Measurements from ENCODE around the gene DOCK3.

Gene DOCK3

GRCh38 chr3:50660386-50660785 lies 14.3 kb upstream of the DOCK3 start:
- Histone ChIP-seq H3K27ac (ENCODE audit: low read length) (no peak overlapping the region), H3K36me3 (replicated peaks; ENCODE audit: insufficient read depth, low read length) (no peaks in the 10 kb centered on the region)
- DNase-seq = no peak

GRCh38 chr3:50661321-50661837 lies 13.3 kb upstream of the DOCK3 start:
- no peaks in the 10 kb centered on the region for H3K36me3 ChIP-seq (replicated peaks; ENCODE audit: insufficient read depth, low read length)
- no peaks in the 10 kb centered on the region for H3K79me2 ChIP-seq (ENCODE audit: low read length)
- no peak for DNase-seq
- H3K4me2 ChIP-seq (ENCODE audit: low read depth, low read length) = no peak overlapping the region
- no peaks in the 10 kb centered on the region for H3K4me1 ChIP-seq (ENCODE audit: low read length)
- H3K9ac ChIP-seq (ENCODE audit: low read length) = no peak overlapping the region
- no peaks in the 10 kb centered on the region for H3F3A ChIP-seq (ENCODE audit: insufficient read depth, low read length)
- H3K4me3 ChIP-seq (ENCODE audit: low read length) = no peak overlapping the region
- H3K27me3 ChIP-seq (replicated peaks; ENCODE audit: insufficient read depth, low read length) = no peaks in the 10 kb centered on the region
- no peaks in the 10 kb centered on the region for H4K20me1 ChIP-seq (ENCODE audit: insufficient read depth, low read length)
- H2AFZ ChIP-seq (ENCODE audit: low read length) = no peak overlapping the region
- H3K9me2 ChIP-seq (replicated peaks; ENCODE audit: insufficient read depth, low read length) = no peaks in the 10 kb centered on the region
- H3K27ac ChIP-seq (ENCODE audit: low read length) = no peak overlapping the region
- TF ChIP-seq EZH2 (optimal IDR thresholded peaks at IDR 0.05; ENCODE audit: low read depth, low read length) (no peak), EZH2phosphoT487 (IDR thresholded peaks at IDR 0.05; ENCODE audit: low read length) (no peak), CTCF (IDR thresholded peaks at IDR 0.05; ENCODE audit: low read length) (no peak)
- H3K9me3 ChIP-seq (replicated peaks; ENCODE audit: insufficient read depth, low read length) = no peaks in the 10 kb centered on the region

More at GRCh38 chr3:50660386-50660785, 14.3 kb upstream of the DOCK3 start:
- H3K4me3 ChIP-seq (ENCODE audit: low read length) = no peak overlapping the region
- no peak overlapping the region for H3K4me2 ChIP-seq (ENCODE audit: low read depth, low read length)
- no peaks in the 10 kb centered on the region for H3K4me1 ChIP-seq (ENCODE audit: low read length)
- H3F3A ChIP-seq (ENCODE audit: insufficient read depth, low read length) = no peaks in the 10 kb centered on the region
- no peaks in the 10 kb centered on the region for H3K27me3 ChIP-seq (replicated peaks; ENCODE audit: insufficient read depth, low read length)
- H4K20me1 ChIP-seq (ENCODE audit: insufficient read depth, low read length) = no peaks in the 10 kb centered on the region
- no peak overlapping the region for H2AFZ ChIP-seq (ENCODE audit: low read length)
- no peaks in the 10 kb centered on the region for H3K79me2 ChIP-seq (ENCODE audit: low read length)
- H3K9me2 ChIP-seq (replicated peaks; ENCODE audit: insufficient read depth, low read length) = no peaks in the 10 kb centered on the region
- no peak overlapping the region for H3K9ac ChIP-seq (ENCODE audit: low read length)
- no peak for TF ChIP-seq EZH2phosphoT487 (IDR thresholded peaks at IDR 0.05; ENCODE audit: low read length)
- TF ChIP-seq CTCF (IDR thresholded peaks at IDR 0.05; ENCODE audit: low read length) = no peak
- no peak for TF ChIP-seq EZH2 (optimal IDR thresholded peaks at IDR 0.05; ENCODE audit: low read depth, low read length)
- no peaks in the 10 kb centered on the region for H3K9me3 ChIP-seq (replicated peaks; ENCODE audit: insufficient read depth, low read length)

- H3F3A ChIP-seq (ENCODE audit: insufficient read depth, low read length) = no peaks in the 10 kb centered on the region
- no peaks in the 10 kb centered on the region for H3K4me1 ChIP-seq (ENCODE audit: low read length)
- H3K36me3 ChIP-seq (replicated peaks; ENCODE audit: insufficient read depth, low read length) = no peaks in the 10 kb centered on the region
- no peaks in the 10 kb centered on the region for H3K9me2 ChIP-seq (replicated peaks; ENCODE audit: insufficient read depth, low read length)
- no peak overlapping the region for H3K4me2 ChIP-seq (ENCODE audit: low read depth, low read length)
- H3K27me3 ChIP-seq (replicated peaks; ENCODE audit: insufficient read depth, low read length) = no peaks in the 10 kb centered on the region
- H3K79me2 ChIP-seq (ENCODE audit: low read length) = no peaks in the 10 kb centered on the region
- no peaks in the 10 kb centered on the region for H3K9me3 ChIP-seq (replicated peaks; ENCODE audit: insufficient read depth, low read length)
- no peak overlapping the region for H3K4me3 ChIP-seq (ENCODE audit: low read length)
- no peak for TF ChIP-seq EZH2phosphoT487 (IDR thresholded peaks at IDR 0.05; ENCODE audit: low read length)
- TF ChIP-seq CTCF (IDR thresholded peaks at IDR 0.05; ENCODE audit: low read length) = no peak
- TF ChIP-seq EZH2 (optimal IDR thresholded peaks at IDR 0.05; ENCODE audit: low read depth, low read length) = no peak
- no peak overlapping the region for H3K9ac ChIP-seq (ENCODE audit: low read length)
- no peak for DNase-seq
- no peak overlapping the region for H3K27ac ChIP-seq (ENCODE audit: low read length)
- H2AFZ ChIP-seq (ENCODE audit: low read length) = no peak overlapping the region
- H4K20me1 ChIP-seq (ENCODE audit: insufficient read depth, low read length) = no peaks in the 10 kb centered on the region
Measured at GRCh38 chr3:50662408-50662807, 12.3 kb upstream of the DOCK3 start.
